Muscle of back (tissue), 11 donors: Measurements from ENCODE around the gene CMTM4. TPM values are rescaled to one million over a fixed set of nuclear protein-coding genes. Genes with fewer than 3 reads are reported as not detected.
A peak's percentile ranks its signal among the peaks of the same experiment; 100 is the strongest.
"Not testable (repeated sequence)": the region's sequence is repeated elsewhere in the genome, so short reads cannot be mapped to it uniquely, and the experiment has no call there.

Source experiments
- DNase-seq, 3 donors: peaks; one replicate each; pipeline versions ENCODE4 v3.0.0 to v3.0.0-alpha.2; 2013
- polyA plus RNA-seq, 10 donors: library from polyadenylated mRNA; unstranded; fragments of 120-200 nt; gene quantifications; one replicate each; pipeline ENCODE4 v1.2.1, GENCODE V29; 2013; ENCODE audit not compliant: insufficient read length in 10 of 10

Gene CMTM4
- polyA plus RNA-seq, 10 donors = 8.5 to 15.5 (median 10.8) TPM

GRCh38 chr16:66677179-66677578 is 19.4 kb downstream of the CMTM4 start:
- DNase-seq = no peak

GRCh38 chr16:66676599-66676998 is 19.9 kb downstream of the CMTM4 start:
- DNase-seq = no peak

GRCh38 chr16:66673691-66674090 is 22.9 kb downstream of the CMTM4 start:
- no peak for DNase-seq

- DNase-seq = no peak
Measured at GRCh38 chr16:66670691-66671388, 25.7 kb downstream of the CMTM4 start.

- peak in 1 of 3 donors; percentile 62 for DNase-seq
Measured at GRCh38 chr16:66668777-66669444, 27.6 kb downstream of the CMTM4 start.

GRCh38 chr16:66667944-66668343 is 28.6 kb downstream of the CMTM4 start:
- DNase-seq = no peak

- DNase-seq = no peak
Measured at GRCh38 chr16:66662445-66663194, 33.9 kb downstream of the CMTM4 start.

- DNase-seq = not testable (repeated sequence)
Measured at GRCh38 chr16:66661671-66662346, 34.7 kb downstream of the CMTM4 start.

GRCh38 chr16:66661210-66661560 is 35.4 kb downstream of the CMTM4 start:
- no peak for DNase-seq

- peak; percentile 68 to 87 (median 79) for DNase-seq
Measured at GRCh38 chr16:66660422-66661209, 35.9 kb downstream of the CMTM4 start.

GRCh38 chr16:66658860-66659190 is 37.7 kb downstream of the CMTM4 start:
- DNase-seq = no peak

GRCh38 chr16:66658143-66658859 is 38.2 kb downstream of the CMTM4 start:
- DNase-seq = no peak

GRCh38 chr16:66656547-66656946 is 40.0 kb downstream of the CMTM4 start:
- no peak for DNase-seq

GRCh38 chr16:66653581-66654350 is 42.8 kb downstream of the CMTM4 start:
- DNase-seq = no peak

GRCh38 chr16:66652661-66653360 is 43.7 kb downstream of the CMTM4 start:
- no peak for DNase-seq

- DNase-seq = no peak
Measured at GRCh38 chr16:66651965-66652364, 44.6 kb downstream of the CMTM4 start.

GRCh38 chr16:66651474-66651765 is 45.1 kb downstream of the CMTM4 start:
- DNase-seq = no peak

GRCh38 chr16:66650707-66651473 is 45.7 kb downstream of the CMTM4 start:
- DNase-seq = peak; percentile 83 to 93 (median 90)
